NCI-H2107 treated with DMSO at 0.1 percent for 48 hours (cell line): ENCODE results near the gene TIAM2.
"Not testable (repeated sequence)": the region's sequence is repeated elsewhere in the genome, so short reads cannot be mapped to it uniquely, and the experiment has no call there.

Experiments
- DNase-seq: peaks from one replicate; lab custom pipeline; 2025; ENCODE audit not compliant: unreplicated experiment; lab: John Stamatoyannopoulos, UW

The TIAM2 gene

DNA sequence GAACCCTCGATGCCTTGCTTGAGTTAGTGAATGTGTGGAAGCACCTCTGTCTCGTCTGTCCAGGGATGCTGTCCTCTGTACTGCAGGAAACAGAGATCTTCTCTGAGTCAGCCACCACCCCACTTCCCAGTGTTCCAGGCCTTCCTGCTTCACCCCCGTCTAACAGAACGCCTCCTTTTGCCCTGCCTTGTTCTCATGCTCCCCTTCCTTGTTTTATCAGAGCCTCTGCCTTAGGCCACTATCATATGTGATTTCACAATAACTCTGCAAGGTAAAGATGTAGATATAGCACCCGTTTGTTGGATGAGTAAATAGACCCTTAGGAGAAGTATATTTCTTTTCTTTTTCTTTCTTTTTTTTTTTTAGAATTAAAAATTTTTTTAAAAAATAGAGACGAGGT is 162.0 kb downstream of the TIAM2 start:
- no peak for DNase-seq

DNA sequence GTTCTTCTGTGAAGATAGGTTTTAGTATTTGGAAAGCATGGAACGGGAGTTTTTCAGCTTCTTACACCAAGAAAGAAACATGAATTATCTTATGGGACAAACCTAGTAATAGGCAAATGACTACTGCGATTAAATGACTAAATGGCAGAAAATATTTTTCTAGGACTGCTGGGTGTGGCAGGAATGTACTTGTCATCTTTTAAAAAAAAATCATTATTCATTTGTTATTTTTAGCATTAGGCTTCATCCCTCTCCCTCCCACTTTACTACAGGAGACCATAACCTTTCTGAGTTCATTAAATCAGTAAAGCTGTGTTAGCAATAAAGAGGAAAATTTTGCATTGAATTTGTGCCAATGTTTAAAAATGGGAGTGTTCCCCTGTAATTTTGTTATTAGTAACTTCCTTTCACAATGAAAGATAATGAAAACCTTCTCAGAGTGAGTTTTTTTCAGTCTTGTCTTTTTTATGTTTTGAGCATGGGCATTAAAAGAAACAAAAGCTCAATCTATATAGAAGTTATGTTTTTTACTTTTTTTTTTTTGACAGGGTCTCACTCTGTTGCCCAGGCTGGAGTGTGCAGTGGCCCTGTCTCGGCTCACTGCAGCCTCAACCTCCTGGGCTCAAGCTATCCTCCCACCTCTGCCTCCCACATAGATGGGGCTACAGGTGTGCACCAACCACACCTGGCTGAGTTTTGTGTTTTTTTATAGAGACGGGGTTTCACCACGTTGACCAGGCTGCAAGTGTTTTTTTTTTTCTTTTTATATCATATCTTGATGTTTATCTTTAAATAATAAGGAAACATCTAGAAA is 163.1 kb downstream of the TIAM2 start:
- no peak for DNase-seq

DNA sequence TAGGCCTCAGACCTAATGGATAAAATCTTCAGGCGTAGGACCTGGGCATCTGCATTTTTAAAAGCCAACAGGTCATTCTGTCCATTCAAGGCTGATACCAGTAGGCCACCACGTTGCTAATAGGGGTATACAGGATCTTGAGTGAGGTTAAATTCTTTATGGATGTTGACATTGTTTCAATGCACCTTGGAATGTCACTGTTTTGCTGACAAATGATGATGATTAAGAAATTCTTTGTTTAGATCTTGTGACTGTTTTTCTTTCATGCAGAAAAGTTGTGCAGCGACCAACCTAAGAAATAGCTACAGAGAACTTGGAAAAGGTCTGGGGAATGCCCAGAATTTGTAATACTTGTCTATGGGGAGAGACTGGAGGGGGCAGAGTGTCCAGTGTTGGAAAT is 167.6 kb downstream of the TIAM2 start:
- no peak for DNase-seq

GRCh38 chr6:155163601-155164000 is 168.5 kb downstream of the TIAM2 start:
- DNase-seq: no peak

GRCh38 chr6:155165029-155165710 is 170.1 kb downstream of the TIAM2 start:
- no peak for DNase-seq

DNA sequence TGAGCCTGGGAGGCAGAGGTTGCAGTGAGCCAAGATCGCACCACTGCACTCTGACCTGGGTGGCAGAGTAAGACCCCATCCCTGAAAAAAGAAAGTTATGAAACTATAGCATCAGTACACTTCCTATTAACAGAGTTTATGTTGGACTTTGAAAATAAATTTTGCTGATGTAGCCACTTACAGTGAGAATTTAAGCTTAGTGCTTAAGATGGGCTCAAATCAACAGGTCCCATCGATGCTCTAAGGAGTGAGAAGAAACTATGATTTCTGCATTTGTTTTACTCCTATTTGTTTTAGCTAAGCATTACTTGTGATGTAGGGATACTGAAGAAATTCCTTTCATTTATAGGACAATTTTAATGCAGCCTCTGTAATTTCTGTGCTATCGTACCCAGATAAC is 175.4 kb downstream of the TIAM2 start:
- no peak for DNase-seq

- DNase-seq: no peak
Observed at GRCh38 chr6:155171109-155171746, 176.1 kb downstream of the TIAM2 start.

GRCh38 chr6:155171747-155172449 is 176.8 kb downstream of the TIAM2 start:
- DNase-seq: no peak

- no peak for DNase-seq
Observed at GRCh38 chr6:155173488-155173887, 178.4 kb downstream of the TIAM2 start.

DNA sequence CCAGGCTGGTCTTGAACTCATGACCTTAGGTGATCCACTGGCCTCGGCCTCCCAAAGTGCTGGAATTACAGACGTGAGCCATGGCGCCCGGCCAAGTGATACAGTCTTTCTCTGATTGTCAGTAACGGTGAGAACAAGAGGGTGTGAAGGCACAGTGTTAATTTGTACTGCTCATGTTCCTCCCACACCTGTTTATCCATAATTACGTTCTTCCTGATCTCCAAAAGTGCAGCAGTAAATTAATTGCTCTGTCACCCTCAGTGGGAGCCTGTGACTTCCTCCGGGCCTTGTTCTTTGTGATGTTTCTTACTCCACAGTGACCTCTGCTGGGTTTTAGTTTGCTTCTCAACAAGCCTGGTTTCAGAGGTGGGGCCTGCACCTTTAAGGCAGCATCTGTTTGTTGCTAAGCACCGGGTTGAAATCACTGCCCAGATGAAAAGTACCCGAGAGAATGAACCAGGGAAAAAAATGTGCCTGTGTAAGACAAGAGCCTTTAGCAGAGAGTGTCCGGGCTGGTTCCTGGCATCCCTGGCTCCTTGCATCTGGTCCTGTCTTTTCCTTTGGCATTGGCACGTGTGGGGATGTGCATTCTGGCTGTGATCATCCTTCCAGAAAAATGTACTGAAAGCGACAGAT is 179.6 kb downstream of the TIAM2 start:
- DNase-seq: peak; percentile 92

DNA sequence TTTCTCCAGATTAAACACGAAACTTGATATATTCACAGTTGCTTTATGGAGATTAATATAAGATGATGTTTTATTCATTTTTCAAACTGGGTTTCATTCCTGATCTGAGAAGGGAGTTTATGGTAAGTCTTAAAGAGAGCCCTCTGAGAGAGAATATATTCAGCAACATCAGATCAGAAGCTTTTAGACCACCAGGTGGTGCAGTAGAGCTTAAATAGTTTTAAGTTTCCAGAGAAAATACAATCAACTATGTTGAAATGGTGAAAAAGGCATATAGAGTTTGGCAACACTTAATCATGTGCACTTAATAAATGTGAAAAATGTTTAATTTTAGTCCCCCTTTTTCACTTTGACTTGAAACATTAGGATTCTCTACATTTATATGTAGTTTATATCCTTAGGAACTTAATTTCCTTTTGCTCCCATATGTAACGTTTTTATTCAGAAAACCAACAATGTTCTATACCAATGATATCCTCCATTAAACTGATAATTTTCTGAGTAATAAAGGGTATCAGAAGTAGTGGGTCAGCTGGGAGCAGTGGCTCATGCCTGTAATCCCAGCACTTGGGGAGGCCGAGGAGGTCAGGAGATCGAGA is 182.3 kb downstream of the TIAM2 start:
- peak; percentile 43 for DNase-seq

DNA sequence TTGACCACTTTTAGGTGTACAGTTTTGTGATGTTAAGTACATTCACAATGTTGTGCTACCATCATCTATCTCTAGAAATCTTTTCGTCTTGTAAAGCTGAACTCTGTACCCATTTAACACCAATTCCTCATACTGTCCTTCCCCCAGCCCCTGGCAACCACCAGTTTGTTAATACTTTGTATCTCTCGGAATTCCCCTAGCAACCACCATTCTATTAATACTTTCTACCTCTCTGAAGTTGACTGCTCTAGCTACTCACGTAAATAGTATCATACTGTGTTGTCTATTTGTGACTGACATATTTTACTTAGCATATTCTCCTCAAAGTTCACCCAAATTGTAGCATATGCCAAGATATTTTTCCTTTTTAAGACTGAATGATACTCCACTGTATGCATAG is 186.4 kb downstream of the TIAM2 start:
- DNase-seq: no peak

GRCh38 chr6:155182103-155182502 is 187.0 kb downstream of the TIAM2 start:
- DNase-seq: no peak

DNA sequence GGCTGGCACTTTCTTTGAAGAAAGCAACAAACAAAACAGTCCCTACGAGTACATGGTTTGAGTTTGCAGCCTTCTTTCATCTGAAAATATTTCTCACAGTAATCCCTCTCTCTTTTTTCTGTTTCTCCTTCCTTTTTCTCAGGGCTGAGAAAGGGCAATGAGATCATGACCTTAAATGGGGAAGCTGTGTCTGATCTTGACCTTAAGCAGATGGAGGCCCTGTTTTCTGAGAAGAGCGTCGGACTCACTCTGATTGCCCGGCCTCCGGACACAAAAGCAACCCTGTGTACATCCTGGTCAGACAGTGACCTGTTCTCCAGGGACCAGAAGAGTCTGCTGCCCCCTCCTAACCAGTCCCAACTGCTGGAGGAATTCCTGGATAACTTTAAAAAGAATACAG is 188.0 kb downstream of the TIAM2 start:
- no peak for DNase-seq

GRCh38 chr6:155185041-155185440 is 189.9 kb downstream of the TIAM2 start:
- not testable (repeated sequence) for DNase-seq

DNA sequence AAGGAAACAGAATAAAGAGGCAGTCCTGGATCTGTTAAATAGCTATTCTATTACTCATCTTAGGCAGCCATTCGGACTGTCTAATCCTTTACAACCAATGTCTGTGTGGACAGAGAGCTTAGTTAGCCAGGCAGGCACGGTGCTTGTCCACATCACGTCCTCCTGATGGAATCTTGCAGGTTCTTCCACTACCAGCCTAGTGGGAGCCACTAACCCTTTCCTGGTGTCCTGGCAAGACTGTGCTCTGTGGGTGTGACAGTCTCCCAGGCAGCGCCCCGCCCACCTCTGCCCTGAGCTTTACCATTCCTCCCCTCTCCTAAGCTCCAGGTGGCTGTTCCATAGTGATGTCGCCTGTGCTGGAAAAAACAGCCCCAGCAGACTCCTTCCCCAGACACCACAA is 190.4 kb downstream of the TIAM2 start:
- no peak for DNase-seq

DNA sequence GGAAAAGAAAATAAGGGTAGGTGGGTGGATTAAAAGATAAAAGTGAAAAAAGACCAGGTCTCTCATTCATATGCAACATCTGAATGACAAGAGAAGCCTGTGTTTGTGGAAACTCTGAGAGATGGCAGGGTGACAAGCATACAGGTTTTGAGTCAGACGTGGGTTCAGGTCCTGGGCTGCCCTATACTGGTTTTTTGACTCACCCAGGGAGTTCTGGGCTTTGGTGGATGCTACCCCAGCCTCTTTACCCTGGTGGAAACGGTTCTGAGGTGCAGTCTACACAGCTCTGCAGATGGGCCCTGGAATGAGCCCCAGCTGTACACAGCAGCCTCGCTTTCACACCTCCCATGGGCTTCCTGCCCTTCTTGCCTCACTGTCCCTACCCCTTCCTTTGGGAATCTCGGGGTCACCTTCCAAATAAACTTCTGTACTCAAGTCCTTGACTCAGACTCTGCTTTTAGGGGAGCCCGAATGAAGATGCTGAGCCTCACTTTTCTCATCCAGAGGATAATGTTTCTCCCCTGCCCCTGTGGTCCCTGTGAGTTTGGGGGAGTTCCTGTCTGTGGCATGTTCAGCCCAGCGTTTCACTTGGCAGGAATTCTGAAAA is 191.0 kb downstream of the TIAM2 start:
- no peak for DNase-seq

- no peak for DNase-seq
Observed at GRCh38 chr6:155187106-155187505, 192.0 kb downstream of the TIAM2 start.

DNA sequence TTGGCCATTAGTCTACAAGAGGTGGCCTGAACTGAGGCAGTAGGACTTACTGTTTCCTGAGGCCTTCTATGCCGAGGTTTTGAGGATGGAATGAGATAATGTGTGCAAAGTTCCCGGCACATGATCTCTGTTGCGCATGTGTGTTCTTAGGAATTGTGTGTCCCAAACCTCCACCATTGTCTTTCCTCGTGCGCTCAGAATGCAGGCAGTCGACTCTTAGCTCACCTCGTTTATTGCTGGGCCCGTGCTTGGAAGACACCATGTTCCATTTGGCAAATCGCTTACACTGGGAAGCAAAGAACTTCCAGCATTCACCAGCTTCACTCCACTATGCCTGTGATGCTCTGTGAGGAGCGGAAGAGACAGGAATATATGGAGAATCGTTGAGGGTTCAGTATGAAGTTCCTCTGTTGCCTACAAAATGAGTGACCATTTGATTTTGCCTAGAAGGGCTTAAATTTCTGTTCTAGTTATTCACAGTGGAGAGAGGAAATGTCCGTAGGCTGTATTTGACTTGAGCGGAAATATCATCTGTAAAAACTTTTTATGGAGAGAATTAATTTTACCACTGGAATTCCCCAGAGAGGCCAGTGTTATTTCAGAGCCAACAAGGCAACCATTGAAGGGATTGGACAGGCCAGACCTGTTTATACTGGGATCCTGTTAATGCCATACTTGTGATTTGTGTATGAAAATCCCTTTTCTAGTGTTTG is 193.0 kb downstream of the TIAM2 start:
- DNase-seq: no peak
